ENCODE measurements around the gene PRDX4. TPM values are rescaled to one million over a fixed set of nuclear protein-coding genes. Genes with fewer than 3 reads are reported as not detected.
A peak's percentile ranks its signal among the peaks of the same experiment; 100 is the strongest.

The PRDX4 gene
- polyA plus RNA-seq (2011; rRNA removed) (283 and 313 TPM in 2 replicates), polyA plus RNA-seq (2017; fragmentation: RNase III; extraction: RNeasy Plus Mini Kit Qiagen cat#74134 plus additional on column Dnase treatment) (207 to 226 TPM (median 212 TPM) in 3 replicates), polyA minus RNA-seq (2011; rRNA and poly(A)+ RNA removed) (49.2 and 49.4 TPM in 2 replicates)
- polyA plus RNA-seq (2012; cell fraction: cytosol; rRNA removed), result 233 and 265 TPM in 2 replicates
- 150 and 171 TPM in 2 replicates for polyA plus RNA-seq (2012; cell fraction: nucleus; rRNA removed)

DNA sequence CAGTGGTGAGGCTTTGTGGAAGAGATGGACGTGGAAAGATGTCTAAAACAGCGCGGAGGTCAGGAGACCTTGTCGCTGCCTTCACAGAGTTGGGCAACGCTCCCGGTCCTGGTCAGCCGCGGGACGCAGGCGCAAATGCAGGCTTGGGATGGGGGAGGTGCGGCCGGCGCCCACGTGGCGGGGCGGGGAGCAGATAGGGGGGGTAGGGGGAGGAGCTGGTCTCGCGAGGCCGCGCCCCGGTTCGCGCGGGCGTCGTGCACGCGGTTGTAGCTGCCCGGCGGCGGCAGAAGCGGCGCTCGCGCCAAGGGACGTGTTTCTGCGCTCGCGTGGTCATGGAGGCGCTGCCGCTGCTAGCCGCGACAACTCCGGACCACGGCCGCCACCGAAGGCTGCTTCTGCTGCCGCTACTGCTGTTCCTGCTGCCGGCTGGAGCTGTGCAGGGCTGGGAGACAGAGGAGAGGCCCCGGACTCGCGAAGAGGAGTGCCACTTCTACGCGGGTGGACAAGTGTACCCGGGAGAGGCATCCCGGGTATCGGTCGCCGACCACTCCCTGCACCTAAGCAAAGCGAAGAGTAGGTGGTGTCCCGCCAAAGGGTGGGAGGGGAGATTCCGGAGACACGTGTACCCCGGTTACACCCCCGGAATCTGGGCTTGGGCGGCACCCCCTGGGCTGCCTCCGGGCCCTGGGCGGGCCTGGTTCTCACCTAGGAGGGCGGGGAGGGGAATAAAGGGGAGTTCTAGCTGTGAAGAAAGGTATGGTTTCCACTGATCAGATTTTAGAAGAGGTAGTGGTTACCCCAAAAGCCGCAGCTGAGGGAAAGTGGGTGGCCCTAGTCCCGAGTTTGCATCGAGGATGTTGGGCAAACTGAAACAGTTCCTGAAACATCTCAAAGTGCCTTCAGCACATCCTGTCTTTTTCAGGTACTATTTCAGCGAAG lies at the start of gene PRDX4:
TSS of gene PRDX4 (plus strand) at position 255 of the 939 bp plus-strand sequence. CDS start at position 333, 78 bp downstream.
- FAIRE-seq (peak; percentile 63), ATAC-seq (peak; percentile 87 to 93), DNase-seq (ENCODE audit: low read depth in 1 of 2, low spot score in 1 of 2) (peak; percentile 63 to 94)
- POLR2A ChIA-PET, result no interaction called here
- H3K4me3 ChIP-seq, result peak within 1 kb of the TSS; percentile 81
- H3K9me3 ChIP-seq, result no peaks in the 10 kb centered on the region
- under 1% methylated on average over 20 of the region's 73 CpGs for WGBS (ENCODE audit: missing lambda C conversion rate)
- H3K4me1 ChIP-seq, result peaks cover 6% of the 10 kb centered on the region
- H3K4me2 ChIP-seq, result peak within 1 kb of the TSS; percentile 84
- CTCF ChIA-PET, result interaction anchor here (0.6 to 1.3 kb wide), 2 partner anchors 15 to 1034 kb away, joined by 3 read pairs; no protein-coding TSS in a partner anchor
- peak within 1 kb of the TSS; percentile 93 to 97 for H3K27ac ChIP-seq
- TF ChIP-seq MYC (IDR thresholded peaks at IDR 0.05; ENCODE audit: borderline replicate concordance, low read length) (peak; percentile 97), JUN (IDR thresholded peaks at IDR 0.05) (peak; percentile 65 to 84; a peak in 4 of 5 replicates), CEBPB (IDR thresholded peaks at IDR 0.05) (peak; percentile 58 to 88; a peak in 3 of 4 replicates), TFCP2L1 (CRISPR knock-in tag; IDR thresholded peaks at IDR 0.05) (no peak), PHF8 (IDR thresholded peaks at IDR 0.05; ENCODE audit: borderline replicate concordance, low read depth) (0 out of 2 replicates have a peak, but pooled peaks have one; percentile 34), ESRRA (IDR thresholded peaks at IDR 0.05; ENCODE audit: borderline replicate concordance, low read length) (no peak), SMC3 (IDR thresholded peaks at IDR 0.05) (no peak), RARB (CRISPR knock-in tag; IDR thresholded peaks at IDR 0.05) (no peak), KDM5A (IDR thresholded peaks at IDR 0.05) (no peak), RCOR1 (IDR thresholded peaks at IDR 0.05; ENCODE audit: low read depth, low read length) (no peak), EHF (CRISPR knock-in tag; IDR thresholded peaks at IDR 0.05) (no peak), NR3C1 (IDR thresholded peaks at IDR 0.05) (no peak), E2F6 (IDR thresholded peaks at IDR 0.05; ENCODE audit: borderline replicate concordance, low read depth) (peak; percentile 90), POLR2A (IDR thresholded peaks at IDR 0.05; ENCODE audit: low read length) (peak; percentile 80), CHD2 (IDR thresholded peaks at IDR 0.05; ENCODE audit: low read length, partially characterized antibody) (peak; percentile 87), REST (IDR thresholded peaks at IDR 0.05) (peak; percentile 74), RAD21 (conservative IDR thresholded peaks at IDR 0.05 in 1 of 2, IDR thresholded peaks at IDR 0.05 in 1 of 2) (0 out of 5 replicates have a peak, but pooled peaks of 1 of the 2 experiments have one; percentile 15), POLR2AphosphoS2 (conservative IDR thresholded peaks at IDR 0.05; ENCODE audit: low read length) (no peak), ZSCAN20 (CRISPR knock-in tag; IDR thresholded peaks at IDR 0.05) (no peak), HOXB13 (CRISPR knock-in tag; IDR thresholded peaks at IDR 0.05; ENCODE audit: low read depth) (0 out of 2 replicates have a peak, but pooled peaks have one; percentile 44)
- TF ChIP-seq, protein P1, sequence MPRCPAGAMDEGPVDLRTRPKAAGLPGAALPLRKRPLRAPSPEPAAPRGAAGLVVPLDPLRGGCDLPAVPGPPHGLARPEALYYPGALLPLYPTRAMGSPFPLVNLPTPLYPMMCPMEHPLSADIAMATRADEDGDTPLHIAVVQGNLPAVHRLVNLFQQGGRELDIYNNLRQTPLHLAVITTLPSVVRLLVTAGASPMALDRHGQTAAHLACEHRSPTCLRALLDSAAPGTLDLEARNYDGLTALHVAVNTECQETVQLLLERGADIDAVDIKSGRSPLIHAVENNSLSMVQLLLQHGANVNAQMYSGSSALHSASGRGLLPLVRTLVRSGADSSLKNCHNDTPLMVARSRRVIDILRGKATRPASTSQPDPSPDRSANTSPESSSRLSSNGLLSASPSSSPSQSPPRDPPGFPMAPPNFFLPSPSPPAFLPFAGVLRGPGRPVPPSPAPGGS (IDR thresholded peaks at IDR 0.05), result peak; percentile 55; the same call in 1 of the 3 replicates
- TF ChIP-seq, protein P2, sequence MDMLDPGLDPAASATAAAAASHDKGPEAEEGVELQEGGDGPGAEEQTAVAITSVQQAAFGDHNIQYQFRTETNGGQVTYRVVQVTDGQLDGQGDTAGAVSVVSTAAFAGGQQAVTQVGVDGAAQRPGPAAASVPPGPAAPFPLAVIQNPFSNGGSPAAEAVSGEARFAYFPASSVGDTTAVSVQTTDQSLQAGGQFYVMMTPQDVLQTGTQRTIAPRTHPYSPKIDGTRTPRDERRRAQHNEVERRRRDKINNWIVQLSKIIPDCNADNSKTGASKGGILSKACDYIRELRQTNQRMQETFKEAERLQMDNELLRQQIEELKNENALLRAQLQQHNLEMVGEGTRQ (IDR thresholded peaks at IDR 0.05), result peak; percentile 53
- TF ChIP-seq, protein P3, sequence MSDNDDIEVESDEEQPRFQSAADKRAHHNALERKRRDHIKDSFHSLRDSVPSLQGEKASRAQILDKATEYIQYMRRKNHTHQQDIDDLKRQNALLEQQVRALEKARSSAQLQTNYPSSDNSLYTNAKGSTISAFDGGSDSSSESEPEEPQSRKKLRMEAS (IDR thresholded peaks at IDR 0.05), result peak; percentile 95
- TF ChIP-seq, protein P4, sequence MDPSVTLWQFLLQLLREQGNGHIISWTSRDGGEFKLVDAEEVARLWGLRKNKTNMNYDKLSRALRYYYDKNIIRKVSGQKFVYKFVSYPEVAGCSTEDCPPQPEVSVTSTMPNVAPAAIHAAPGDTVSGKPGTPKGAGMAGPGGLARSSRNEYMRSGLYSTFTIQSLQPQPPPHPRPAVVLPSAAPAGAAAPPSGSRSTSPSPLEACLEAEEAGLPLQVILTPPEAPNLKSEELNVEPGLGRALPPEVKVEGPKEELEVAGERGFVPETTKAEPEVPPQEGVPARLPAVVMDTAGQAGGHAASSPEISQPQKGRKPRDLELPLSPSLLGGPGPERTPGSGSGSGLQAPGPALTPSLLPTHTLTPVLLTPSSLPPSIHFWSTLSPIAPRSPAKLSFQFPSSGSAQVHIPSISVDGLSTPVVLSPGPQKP (IDR thresholded peaks at IDR 0.05; ENCODE audit: low read depth, low read length), result no peak
